DOHH2 (cell line): ENCODE measurements around the gene ATP2B2.

Source experiments
- H3F3A ChIP-seq: fragments of 200-600 bp; sonication (generic), shearing (Covaris generic); 2 replicates; pipeline ENCODE4 v1.6.0; 2016; ENCODE audit warnings: antibody characterized with exemption, mild to moderate bottlenecking; ENCODE audit not compliant: control insufficient read depth, insufficient read depth
- H3K27ac ChIP-seq: fragments of 200-600 bp; sonication (generic); 2 replicates; pipeline ENCODE4 v1.5.1; 2014; ENCODE audit warnings: low read depth, mild to moderate bottlenecking, low read length, moderate library complexity
- H3K27me3 ChIP-seq: fragments of 200-600 bp; sonication (generic); 2 replicates; pipeline ENCODE4 v1.6.1; 2014; ENCODE audit warnings: mild to moderate bottlenecking, low read length, mixed read lengths; ENCODE audit not compliant: control insufficient read depth
- H3K36me3 ChIP-seq: fragments of 200-600 bp; sonication (generic); 2 replicates; pipeline ENCODE4 v1.6.1; 2014; ENCODE audit warnings: mild to moderate bottlenecking, low read length, moderate library complexity, mixed read lengths; ENCODE audit not compliant: control insufficient read depth
- H3K4me1 ChIP-seq: fragments of 200-600 bp; sonication (generic); 2 replicates; pipeline ENCODE4 v1.6.1; 2014; ENCODE audit warnings: mild to moderate bottlenecking, low read length, mixed read lengths; ENCODE audit not compliant: control insufficient read depth
- H3K4me2 ChIP-seq: fragments of 200-600 bp; sonication (generic); 2 replicates; pipeline ENCODE4 v1.6.0; 2014; ENCODE audit warnings: mild to moderate bottlenecking, low read length, moderate library complexity
- H3K4me3 ChIP-seq: fragments of 200-600 bp; sonication (generic); 2 replicates; pipeline ENCODE4 v1.5.1; 2014; ENCODE audit warnings: mild to moderate bottlenecking, low read length, mixed read lengths
- H3K79me2 ChIP-seq: fragments of 200-600 bp; sonication (generic); 2 replicates; pipeline ENCODE4 v1.6.1; 2014; ENCODE audit warnings: mild to moderate bottlenecking, low read length, mixed read lengths; ENCODE audit not compliant: control insufficient read depth
- H3K9me2 ChIP-seq: fragments of 200-600 bp; sonication (generic); replicated peaks from 2 replicates; pipeline ENCODE4 v1.6.1; 2014; ENCODE audit warnings: mild to moderate bottlenecking, low read length, mixed read lengths; ENCODE audit not compliant: control insufficient read depth
- H3K9me3 ChIP-seq: fragments of 200-600 bp; sonication (generic); 2 replicates; pipeline ENCODE4 v1.6.1; 2014; ENCODE audit warnings: antibody characterized with exemption, low read length, mixed read lengths; ENCODE audit not compliant: control insufficient read depth, insufficient read depth
- H4K20me1 ChIP-seq: fragments of 200-600 bp; sonication (generic); 2 replicates; pipeline ENCODE4 v1.6.0; 2014; ENCODE audit warnings: low read depth, mild to moderate bottlenecking, antibody characterized with exemption, low read length, moderate library complexity; ENCODE audit not compliant: control insufficient read depth, insufficient read depth
- EZH2phosphoT487 ChIP-seq: fragments of 200-600 bp; sonication (generic); IDR thresholded peaks from 2 replicates; pipeline ENCODE4 v1.6.1; 2017; ENCODE audit warnings: borderline replicate concordance, mild to moderate bottlenecking, antibody characterized with exemption, low read length, moderate library complexity, mixed read lengths
- TF ChIP-seq, protein P1 (sequence below): fragments of 200-600 bp; sonication (generic); IDR thresholded peaks from one replicate; pipeline ENCODE4 v1.5.1; 2014; ENCODE audit warnings: antibody characterized with exemption, mild to moderate bottlenecking, low read depth, low read length; ENCODE audit not compliant: poor library complexity, severe bottlenecking

Gene ATP2B2

DNA sequence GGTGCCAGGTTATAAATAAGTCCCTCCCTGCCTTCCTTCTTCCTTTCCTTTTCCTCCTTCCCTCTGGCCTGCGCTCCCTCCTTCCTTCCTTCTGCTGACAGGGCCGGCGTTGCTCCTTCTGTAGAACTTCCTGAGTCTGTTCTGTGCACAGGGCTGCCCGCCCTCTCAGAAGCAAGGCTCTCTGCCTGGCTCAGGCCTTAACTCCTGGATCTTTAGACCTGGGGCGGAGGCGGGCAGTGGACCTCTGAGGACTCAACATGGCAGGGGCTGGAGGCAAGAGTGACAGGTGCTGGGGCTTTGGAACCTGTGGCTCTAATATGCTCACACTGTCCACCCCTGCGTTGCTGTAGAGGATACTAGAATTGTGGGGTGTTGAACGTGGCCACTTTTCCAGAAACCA is 98.0 kb downstream of the ATP2B2 start:
- Histone ChIP-seq H3K27me3 (no peaks in the 10 kb centered on the region), H3K36me3 (no peaks in the 10 kb centered on the region), H3K27ac (no peak overlapping the region), H3K4me1 (no peaks in the 10 kb centered on the region), H3K79me2 (no peaks in the 10 kb centered on the region), H3K4me3 (no peak overlapping the region), H3K9me3 (no peaks in the 10 kb centered on the region), H3K9me2 (no peaks in the 10 kb centered on the region), H3F3A (no peaks in the 10 kb centered on the region), H3K4me2 (no peak overlapping the region), H4K20me1 (no peaks in the 10 kb centered on the region)
- no peak for TF ChIP-seq EZH2phosphoT487
- TF ChIP-seq, protein P1, sequence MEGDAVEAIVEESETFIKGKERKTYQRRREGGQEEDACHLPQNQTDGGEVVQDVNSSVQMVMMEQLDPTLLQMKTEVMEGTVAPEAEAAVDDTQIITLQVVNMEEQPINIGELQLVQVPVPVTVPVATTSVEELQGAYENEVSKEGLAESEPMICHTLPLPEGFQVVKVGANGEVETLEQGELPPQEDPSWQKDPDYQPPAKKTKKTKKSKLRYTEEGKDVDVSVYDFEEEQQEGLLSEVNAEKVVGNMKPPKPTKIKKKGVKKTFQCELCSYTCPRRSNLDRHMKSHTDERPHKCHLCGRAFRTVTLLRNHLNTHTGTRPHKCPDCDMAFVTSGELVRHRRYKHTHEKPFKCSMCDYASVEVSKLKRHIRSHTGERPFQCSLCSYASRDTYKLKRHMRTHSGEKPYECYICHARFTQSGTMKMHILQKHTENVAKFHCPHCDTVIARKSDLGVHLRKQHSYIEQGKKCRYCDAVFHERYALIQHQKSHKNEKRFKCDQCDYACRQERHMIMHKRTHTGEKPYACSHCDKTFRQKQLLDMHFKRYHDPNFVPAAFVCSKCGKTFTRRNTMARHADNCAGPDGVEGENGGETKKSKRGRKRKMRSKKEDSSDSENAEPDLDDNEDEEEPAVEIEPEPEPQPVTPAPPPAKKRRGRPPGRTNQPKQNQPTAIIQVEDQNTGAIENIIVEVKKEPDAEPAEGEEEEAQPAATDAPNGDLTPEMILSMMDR, result no peak

DNA sequence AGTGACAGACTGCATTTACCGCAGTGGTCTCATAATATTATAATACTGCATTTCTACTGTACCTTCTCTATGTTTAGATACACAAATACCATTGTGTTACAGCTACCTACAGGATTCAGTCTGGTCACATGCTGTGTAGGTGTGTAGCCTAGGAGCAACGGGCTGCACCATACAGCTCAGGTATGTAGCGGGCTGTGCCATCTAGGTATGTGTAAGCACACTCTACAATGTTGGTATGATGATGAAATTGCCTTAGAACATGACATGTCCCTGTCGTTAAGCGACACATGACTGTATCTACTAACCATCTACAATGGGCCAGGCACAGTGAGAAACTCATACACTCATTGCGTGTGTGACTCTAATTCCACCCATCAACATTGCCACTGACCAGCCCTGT is 99.0 kb downstream of the ATP2B2 start:
- H3K4me3 ChIP-seq, result no peak overlapping the region

DNA sequence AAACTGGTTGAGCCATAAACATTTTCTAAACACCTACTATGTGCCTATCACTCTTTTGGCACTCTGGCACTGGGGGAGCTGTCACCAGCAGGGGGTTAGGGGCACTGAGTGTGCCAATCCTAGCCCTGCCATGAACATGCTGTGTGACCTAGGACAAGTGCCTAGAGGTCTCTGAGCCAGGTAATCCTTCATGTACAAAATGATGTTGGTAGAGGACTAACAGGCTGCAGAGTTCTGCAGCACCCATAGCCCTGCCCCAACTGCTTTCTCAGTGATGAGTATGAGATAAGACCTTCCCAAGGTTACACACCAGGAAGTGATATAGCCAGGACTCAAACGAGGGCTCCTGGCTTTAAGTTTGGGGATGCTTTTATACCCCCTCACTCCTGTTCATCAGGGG is 99.6 kb downstream of the ATP2B2 start:
- Histone ChIP-seq H3K27ac (no peak overlapping the region), H4K20me1 (no peaks in the 10 kb centered on the region), H3K79me2 (no peaks in the 10 kb centered on the region), H3K36me3 (no peaks in the 10 kb centered on the region), H3K4me1 (no peaks in the 10 kb centered on the region), H3K9me3 (no peaks in the 10 kb centered on the region), H3K4me3 (no peak overlapping the region), H3F3A (no peaks in the 10 kb centered on the region), H3K9me2 (no peaks in the 10 kb centered on the region), H3K4me2 (no peak overlapping the region), H3K27me3 (no peaks in the 10 kb centered on the region)
- TF ChIP-seq, protein P1, result no peak
- TF ChIP-seq EZH2phosphoT487, result no peak

More for the DNA sequence above, 99.0 kb downstream of the ATP2B2 start:
- no peak overlapping the region for H3K4me2 ChIP-seq
- H3K36me3 ChIP-seq, result no peaks in the 10 kb centered on the region
- no peak overlapping the region for H3K27ac ChIP-seq
- H3K9me3 ChIP-seq, result no peaks in the 10 kb centered on the region
- no peaks in the 10 kb centered on the region for H3K4me1 ChIP-seq
- no peaks in the 10 kb centered on the region for H3K9me2 ChIP-seq
- H3K27me3 ChIP-seq, result no peaks in the 10 kb centered on the region
- no peaks in the 10 kb centered on the region for H3F3A ChIP-seq
- no peaks in the 10 kb centered on the region for H3K79me2 ChIP-seq
- TF ChIP-seq, protein P1, result no peak
- no peak for TF ChIP-seq EZH2phosphoT487
- no peaks in the 10 kb centered on the region for H4K20me1 ChIP-seq

DNA sequence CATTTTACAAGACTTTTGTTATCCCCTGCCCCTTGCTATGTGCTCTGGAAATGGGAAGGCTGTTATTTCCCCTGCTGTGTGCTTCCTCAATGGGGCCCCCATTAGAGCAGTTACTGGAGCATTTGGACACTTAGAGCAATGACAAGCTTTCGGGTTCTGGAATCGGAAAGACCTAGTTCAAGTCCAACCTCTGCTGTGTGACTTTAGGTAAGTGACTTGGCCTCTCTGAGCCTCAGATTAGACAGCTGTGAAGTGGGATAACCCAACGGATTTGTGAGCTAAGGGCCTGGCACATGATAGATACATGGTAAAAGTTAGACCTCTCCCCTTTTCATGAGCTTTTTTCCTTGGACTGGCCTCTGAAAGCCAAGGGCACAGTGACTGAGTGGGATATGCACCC is 100.5 kb downstream of the ATP2B2 start:
- no peaks in the 10 kb centered on the region for H4K20me1 ChIP-seq
- no peaks in the 10 kb centered on the region for H3F3A ChIP-seq
- H3K9me2 ChIP-seq, result no peaks in the 10 kb centered on the region
- no peak overlapping the region for H3K4me2 ChIP-seq
- no peaks in the 10 kb centered on the region for H3K79me2 ChIP-seq
- TF ChIP-seq, protein P1, result no peak
- no peak for TF ChIP-seq EZH2phosphoT487
- H3K27me3 ChIP-seq, result no peaks in the 10 kb centered on the region
- no peak overlapping the region for H3K27ac ChIP-seq
- no peaks in the 10 kb centered on the region for H3K36me3 ChIP-seq
- no peaks in the 10 kb centered on the region for H3K4me1 ChIP-seq
- H3K4me3 ChIP-seq, result no peak overlapping the region
- H3K9me3 ChIP-seq, result no peaks in the 10 kb centered on the region
